Measurements from ENCODE around the gene TMEM247.

The TMEM247 gene

GRCh38 chr2:46479265-46479664 lies at the start of gene TMEM247:
Gene TMEM247, plus strand, starts transcription at chr2:46479565.
- DNase-seq (ENCODE audit: low read depth, low spot score) = no peak

- no peak for DNase-seq (ENCODE audit: low read depth, low spot score)
Observed at GRCh38 chr2:46430413-46430812, 49.0 kb upstream of the TMEM247 start.

- no peak for DNase-seq (ENCODE audit: low read depth, low spot score)
Observed at GRCh38 chr2:46430992-46431391, 48.4 kb upstream of the TMEM247 start.

DNA sequence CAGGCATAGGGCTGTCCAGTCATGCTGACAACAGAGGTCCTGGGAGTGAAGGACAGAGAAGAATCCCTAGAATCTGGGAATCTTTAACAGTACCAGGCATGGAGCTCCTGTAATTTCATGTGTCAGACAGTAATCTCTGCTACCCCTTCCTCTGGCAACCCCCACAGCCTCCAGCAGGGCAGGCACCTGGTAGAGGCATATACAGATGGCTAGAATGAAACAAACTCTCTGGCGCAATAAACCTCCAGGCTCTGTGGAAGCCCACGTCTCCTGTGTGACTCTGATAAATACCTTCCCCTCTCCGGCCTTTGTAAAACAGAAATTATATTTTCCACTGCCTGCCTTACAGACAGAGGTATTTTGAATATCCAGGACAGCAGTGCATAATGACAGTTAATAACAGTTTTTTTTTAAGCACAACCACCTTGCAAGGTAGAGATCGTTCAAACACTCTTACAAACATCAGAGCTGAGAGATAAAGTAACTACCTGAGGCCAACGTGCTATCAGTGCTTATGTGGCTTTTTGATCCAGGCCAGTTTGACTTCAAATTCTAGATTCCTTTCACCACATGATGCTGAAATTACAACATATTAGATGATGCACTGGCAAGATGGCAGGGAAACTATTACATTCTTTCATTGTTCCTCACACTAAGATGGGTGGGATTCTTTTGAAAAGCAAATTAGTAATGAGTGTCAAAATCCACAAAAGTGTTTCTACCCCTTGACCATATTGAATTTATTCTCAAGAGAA lies 47.7 kb upstream of the TMEM247 start:
- DNase-seq (ENCODE audit: low read depth, low spot score) = no peak

- peak; percentile 58 for DNase-seq (ENCODE audit: low read depth, low spot score)
Observed at GRCh38 chr2:46434851-46435273, 44.5 kb upstream of the TMEM247 start.

DNA sequence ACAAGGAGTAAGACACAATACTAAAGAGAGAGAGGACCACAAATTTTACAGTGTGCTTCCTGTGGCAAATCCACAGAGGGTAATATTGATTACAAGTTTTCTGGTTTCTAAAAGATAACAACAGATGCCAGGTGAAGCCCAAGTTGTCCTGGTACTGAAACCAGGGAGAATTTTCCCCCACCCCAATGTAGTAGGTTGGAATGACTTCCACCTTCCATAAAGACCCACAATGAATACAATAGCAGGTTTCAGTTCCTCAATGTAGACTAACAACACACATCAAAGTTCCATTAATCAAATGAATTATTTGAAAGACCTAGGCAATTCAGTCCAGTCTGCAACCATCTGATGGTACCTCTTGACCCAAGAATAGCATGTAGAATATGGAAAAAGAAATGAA lies 44.0 kb upstream of the TMEM247 start:
- DNase-seq (ENCODE audit: low read depth, low spot score) = no peak

DNA sequence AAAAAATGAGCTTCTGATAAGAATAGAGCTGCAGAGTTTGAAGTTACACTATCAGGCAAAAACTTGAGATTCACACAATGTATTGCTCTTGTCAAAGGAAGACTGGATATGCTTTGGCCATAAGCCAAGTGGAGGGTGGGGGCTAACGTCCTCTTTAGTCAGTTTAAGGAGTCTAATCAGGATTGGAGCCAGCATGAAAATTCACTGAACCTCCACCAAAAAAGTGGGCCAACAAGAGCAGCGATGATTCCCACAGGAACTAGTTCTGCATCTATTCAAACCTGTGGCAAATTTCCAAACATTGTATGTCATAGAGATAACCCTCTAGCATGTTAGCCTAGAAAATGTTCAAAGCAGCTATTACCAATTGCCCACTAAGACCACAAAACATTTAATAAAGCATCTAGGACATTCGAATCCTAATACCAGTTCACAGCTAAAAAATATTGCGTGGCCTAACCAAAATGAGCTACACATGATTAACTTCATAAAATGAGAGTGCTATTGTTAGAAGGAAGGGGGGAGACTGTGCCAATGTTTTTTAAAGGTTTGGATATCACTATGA lies 43.5 kb upstream of the TMEM247 start:
- no peak for DNase-seq (ENCODE audit: low read depth, low spot score)

DNA sequence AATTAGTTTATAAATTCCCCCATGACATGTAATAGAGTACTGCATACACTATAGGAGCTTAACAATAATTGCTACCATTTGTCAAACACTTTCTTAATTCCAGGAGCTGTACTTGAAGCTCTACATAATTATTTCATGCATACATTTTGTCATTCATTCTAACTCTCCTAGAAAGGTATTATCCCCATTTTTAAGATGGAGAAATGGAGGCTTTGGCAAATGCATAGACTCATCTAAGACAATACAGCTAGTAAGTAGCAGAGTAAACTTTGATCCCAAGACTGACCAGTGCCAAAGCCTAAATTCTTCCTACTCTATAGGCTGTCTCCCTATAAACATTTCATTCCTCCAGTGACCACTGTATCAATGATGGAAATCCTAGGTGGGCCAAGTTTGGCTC lies 42.6 kb upstream of the TMEM247 start:
- DNase-seq (ENCODE audit: low read depth, low spot score) = no peak

- DNase-seq (ENCODE audit: low read depth, low spot score) = no peak
Observed at GRCh38 chr2:46438102-46438501, 41.3 kb upstream of the TMEM247 start.

DNA sequence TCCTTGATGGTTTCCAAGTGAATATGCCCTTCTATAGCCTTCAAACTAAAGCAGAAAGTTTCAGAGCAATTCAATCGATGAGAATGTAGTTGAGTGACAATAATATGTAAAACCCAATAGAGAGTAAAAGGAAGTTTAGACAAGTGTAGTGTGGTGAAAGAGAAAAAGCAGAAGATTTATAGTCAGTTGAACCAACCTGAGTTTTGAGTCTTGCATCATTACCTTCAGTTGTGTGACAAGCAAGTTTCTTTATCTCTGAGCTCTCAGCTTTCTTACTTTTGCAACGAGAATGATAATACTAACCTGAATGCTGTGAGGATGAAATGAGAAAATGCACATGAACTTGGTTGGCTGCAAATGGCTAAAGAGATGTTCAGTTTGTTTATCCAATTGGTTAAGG lies 40.6 kb upstream of the TMEM247 start:
- DNase-seq (ENCODE audit: low read depth, low spot score) = no peak

- DNase-seq (ENCODE audit: low read depth, low spot score) = no peak
Observed at GRCh38 chr2:46439582-46439981, 39.8 kb upstream of the TMEM247 start.

DNA sequence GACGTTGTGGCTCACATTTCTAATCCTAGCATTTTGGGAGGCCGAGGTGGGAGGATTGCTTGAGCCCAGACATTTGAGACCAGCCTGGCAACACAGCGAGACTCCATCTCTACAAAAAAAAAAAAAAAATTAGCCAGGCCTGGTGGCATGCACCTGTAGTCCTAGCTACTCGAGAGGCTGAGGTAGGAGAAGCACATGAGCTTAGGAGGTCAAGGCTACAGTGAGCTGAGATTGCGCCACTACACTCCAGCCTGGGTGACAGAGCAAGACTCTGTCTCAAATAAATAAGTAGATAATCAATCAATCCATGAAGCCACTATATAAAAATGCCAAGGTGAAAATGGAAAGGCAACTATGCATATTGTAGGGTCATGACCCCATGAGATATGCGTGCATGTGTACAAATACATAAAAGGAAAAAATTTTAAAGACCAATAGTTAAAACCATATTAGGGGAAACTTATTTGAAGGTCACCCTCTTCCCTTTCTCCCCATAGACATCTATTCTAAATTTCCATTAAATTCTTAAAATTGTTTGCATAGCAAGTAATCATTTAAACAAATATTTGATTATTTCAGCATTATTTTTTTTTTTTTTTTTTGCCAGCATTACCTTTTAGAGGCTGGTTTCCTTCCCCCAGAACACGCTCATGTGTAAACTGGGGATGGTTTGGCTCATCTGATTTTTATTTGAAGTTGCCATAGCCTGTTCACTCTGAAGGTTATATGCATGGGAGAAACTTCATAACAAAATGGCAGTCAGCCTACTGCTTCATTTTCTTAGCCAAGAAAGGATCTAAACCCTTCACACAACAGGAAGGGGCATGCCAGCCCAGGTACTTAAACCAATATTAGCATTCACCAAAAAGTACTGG lies 37.3 kb upstream of the TMEM247 start:
- no peak for DNase-seq (ENCODE audit: low read depth, low spot score)

- no peak for DNase-seq (ENCODE audit: low read depth, low spot score)
Observed at GRCh38 chr2:46444732-46445131, 34.6 kb upstream of the TMEM247 start.

DNA sequence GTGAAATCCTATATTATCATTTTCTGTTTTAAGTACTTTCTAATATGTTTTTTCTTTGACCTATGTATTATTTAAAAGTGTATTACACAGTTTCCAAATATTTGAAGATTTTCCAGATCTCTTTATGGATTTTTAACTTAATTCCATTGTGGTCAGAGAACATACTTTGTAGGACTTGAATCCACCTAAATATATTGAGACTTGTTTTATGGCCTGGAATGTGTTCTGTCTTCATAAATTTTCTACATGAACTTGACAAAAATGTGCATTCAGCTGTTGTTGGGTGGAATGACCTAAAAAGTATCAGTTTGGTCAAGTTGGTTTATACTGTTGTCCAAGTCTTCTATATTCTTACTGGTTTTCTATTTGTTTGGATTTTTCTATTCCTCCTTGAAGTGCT lies 33.8 kb upstream of the TMEM247 start:
- no peak for DNase-seq (ENCODE audit: low read depth, low spot score)

DNA sequence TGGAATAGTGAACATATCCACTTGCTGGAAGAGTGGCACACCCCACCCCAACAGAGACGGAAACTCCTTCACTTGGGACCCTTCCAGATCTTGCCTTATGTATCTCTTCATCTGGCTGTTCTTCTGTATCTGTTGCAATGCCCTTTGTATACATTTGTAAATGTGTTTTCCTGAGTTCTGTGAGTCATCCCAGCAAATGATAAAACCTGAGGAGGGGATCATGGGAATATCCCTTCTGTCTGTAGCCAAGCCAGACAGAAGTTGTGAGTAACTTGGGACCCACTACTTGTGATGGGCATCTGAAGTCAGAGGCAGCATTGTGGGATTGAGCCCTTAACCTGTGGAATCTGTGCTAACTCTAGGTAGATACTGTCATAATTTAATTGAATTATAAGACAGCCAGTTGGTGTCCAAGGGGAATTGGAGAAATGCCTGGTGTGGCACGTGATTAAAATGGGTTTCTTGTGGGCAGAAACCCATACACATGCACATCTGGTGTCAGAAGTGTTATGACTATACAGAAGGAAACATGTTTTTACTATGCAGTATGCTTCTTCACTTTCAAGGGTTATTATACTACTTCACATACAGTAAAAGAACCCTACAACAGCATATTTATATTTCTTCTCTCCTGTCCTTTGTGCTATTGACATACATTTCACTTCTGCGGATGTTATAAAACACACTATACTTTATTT lies 32.3 kb upstream of the TMEM247 start:
- DNase-seq (ENCODE audit: low read depth, low spot score) = no peak

- no peak for DNase-seq (ENCODE audit: low read depth, low spot score)
Observed at GRCh38 chr2:46447649-46448048, 31.7 kb upstream of the TMEM247 start.

GRCh38 chr2:46448111-46448510 lies 31.3 kb upstream of the TMEM247 start:
- no peak for DNase-seq (ENCODE audit: low read depth, low spot score)

DNA sequence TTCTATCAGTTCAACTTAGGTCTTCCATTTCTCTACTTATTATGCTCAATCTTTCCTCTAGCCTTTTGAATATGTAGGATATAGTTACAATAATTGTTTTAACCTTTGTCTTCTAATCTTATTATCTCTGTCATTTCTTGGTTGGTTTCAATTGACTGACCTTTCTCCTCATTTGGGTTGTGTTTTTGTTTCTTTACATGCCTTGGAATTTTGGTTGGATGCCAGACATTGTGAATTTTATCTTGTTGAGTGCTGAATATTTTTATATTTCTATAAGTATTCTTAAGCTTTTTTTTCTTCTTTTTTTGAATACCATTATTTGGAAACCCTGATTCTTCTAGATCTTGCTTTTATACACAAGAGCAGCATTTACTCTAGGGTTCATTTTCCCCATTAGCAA lies 30.7 kb upstream of the TMEM247 start:
- no peak for DNase-seq (ENCODE audit: low read depth, low spot score)

DNA sequence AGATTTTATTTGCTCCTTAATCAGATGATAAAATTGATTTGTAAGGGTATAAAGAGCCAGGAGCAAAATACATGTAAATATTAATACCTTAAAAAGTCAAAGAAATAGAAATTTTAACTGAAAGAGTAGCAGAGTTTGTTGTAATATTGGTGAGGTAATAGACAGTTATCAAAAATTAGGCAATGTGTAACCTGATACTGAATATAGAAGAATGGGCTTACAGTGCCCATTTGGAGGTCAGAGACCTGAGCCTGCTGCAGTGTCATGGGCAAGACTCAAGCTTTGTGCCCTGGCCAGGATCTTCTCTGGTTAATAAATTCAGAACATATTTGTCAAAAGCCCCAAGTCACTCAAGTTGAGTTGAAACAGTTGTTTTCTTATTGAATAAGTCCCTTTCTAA lies 29.7 kb upstream of the TMEM247 start:
- DNase-seq (ENCODE audit: low read depth, low spot score) = no peak

DNA sequence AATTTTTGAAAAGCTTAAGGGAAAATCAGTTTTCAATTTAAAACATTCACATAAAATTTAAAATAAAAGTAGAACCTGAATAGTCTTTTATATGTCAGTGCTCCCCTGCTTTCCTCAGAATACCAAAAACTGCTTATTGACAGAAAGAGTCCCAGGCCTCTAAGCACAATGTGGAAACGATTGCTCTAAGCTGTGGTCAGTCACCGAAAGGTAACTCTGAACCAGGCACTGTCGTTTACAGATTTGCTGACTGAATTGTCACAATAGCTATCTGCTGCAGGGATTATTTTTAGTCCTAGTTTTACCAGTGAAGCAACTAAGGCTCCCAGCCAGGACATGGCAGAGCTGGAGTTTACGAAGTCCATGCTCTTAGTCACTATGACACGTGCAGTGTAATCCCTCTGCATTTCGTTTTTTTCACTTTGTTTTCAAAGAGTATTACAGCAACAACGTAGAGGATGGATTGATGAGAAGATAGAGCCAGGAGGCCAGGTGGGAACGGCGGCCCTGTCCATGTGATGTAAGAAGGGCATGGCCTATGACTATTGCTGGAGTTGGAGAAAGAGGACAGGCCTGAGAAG lies 28.1 kb upstream of the TMEM247 start:
- DNase-seq (ENCODE audit: low read depth, low spot score) = no peak

DNA sequence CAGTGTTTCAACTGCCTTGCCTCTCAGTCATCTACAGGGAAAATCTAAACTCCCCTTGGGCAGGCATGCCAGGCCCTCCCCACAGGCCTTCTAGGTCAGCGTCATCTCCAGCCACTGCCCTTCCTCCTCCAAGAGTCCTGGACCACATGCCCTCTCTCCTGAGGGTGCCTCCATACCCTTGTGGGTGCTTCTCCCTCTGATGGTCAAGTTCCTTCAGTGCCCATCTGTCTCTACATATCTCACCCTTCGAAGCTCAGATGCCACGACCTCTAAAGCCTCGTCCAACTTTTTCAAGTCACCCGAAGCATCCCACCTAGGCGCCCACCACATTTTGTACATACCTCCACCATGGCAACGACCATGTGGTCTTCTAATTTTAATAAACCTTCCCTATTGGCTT lies 22.6 kb upstream of the TMEM247 start:
- no peak for DNase-seq (ENCODE audit: low read depth, low spot score)
